Measurements from ENCODE around the gene BCAS3. TPM values are rescaled to one million over a fixed set of nuclear protein-coding genes. Genes with fewer than 3 reads are reported as not detected.

BCAS3 gene
- total RNA-seq, 2 experiments from 2014 or later = 5.1 to 6.9 TPM

GRCh38 chr17:60653569-60653968 is 24.1 kb upstream of the BCAS3 start:
- intact Hi-C loops (cut with micrococcal nuclease) = no loop called here
- ChIA-PET POLR2A (no interaction called here), CTCF (interaction anchor here (0.8 to 2.0 kb wide), 5 partner anchors 13 to 254 kb away, joined by 3 to 14 read pairs (median 3); no protein-coding TSS in a partner anchor)
- H3K27ac Mint-ChIP-seq = no peak overlapping the region
- H3K9me3 Mint-ChIP-seq = no peaks in the 10 kb centered on the region
- ATAC-seq (no peak), DNase-seq (no peak)
- H3K36me3 Mint-ChIP-seq (ENCODE audit: low read depth) = peaks cover 24% of the 10 kb centered on the region
- TF ChIP-seq, protein P1, sequence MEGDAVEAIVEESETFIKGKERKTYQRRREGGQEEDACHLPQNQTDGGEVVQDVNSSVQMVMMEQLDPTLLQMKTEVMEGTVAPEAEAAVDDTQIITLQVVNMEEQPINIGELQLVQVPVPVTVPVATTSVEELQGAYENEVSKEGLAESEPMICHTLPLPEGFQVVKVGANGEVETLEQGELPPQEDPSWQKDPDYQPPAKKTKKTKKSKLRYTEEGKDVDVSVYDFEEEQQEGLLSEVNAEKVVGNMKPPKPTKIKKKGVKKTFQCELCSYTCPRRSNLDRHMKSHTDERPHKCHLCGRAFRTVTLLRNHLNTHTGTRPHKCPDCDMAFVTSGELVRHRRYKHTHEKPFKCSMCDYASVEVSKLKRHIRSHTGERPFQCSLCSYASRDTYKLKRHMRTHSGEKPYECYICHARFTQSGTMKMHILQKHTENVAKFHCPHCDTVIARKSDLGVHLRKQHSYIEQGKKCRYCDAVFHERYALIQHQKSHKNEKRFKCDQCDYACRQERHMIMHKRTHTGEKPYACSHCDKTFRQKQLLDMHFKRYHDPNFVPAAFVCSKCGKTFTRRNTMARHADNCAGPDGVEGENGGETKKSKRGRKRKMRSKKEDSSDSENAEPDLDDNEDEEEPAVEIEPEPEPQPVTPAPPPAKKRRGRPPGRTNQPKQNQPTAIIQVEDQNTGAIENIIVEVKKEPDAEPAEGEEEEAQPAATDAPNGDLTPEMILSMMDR (IDR thresholded peaks at IDR 0.05) = no peak
- H3K4me3 Mint-ChIP-seq = no peak overlapping the region
- no peaks in the 10 kb centered on the region for H3K27me3 Mint-ChIP-seq
- H3K4me1 Mint-ChIP-seq (ENCODE audit: low read depth) = peaks cover 25% of the 10 kb centered on the region

DNA sequence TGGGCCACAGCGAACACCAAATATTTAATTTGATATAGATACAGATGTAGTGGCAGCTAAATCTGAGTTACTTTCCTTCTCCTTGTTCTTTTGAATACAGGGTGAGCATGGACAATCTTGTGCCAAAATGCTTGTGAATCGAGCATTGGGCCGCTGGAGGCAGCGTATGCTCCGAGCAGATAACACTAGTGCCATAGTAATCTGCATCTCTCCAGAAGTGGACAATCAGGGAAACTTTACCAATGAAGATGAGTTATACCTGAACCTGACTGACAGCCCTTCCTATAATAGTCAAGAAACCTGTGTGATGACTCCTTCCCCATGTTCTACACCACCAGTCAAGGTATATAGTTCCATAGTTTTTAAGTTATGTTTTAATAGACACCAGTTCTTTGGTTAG is 21.2 kb upstream of the BCAS3 start:
- Mint-ChIP-seq H3K27me3 (no peaks in the 10 kb centered on the region), H3K4me1 (ENCODE audit: low read depth) (peaks cover 22% of the 10 kb centered on the region), H3K27ac (no peak overlapping the region), H3K36me3 (ENCODE audit: low read depth) (peaks cover 6% of the 10 kb centered on the region), H3K9me3 (no peaks in the 10 kb centered on the region), H3K4me3 (no peak overlapping the region)
- intact Hi-C loops (cut with micrococcal nuclease) = no loop called here
- ATAC-seq (no peak), DNase-seq (no peak)
- POLR2A ChIA-PET = no interaction called here
- CTCF ChIA-PET = interaction anchor here (0.6 to 1.6 kb wide), 3 partner anchors 16 to 575 kb away, joined by 3 to 5 read pairs (median 4); no protein-coding TSS in a partner anchor
- TF ChIP-seq, protein P1 (IDR thresholded peaks at IDR 0.05) = no peak

DNA sequence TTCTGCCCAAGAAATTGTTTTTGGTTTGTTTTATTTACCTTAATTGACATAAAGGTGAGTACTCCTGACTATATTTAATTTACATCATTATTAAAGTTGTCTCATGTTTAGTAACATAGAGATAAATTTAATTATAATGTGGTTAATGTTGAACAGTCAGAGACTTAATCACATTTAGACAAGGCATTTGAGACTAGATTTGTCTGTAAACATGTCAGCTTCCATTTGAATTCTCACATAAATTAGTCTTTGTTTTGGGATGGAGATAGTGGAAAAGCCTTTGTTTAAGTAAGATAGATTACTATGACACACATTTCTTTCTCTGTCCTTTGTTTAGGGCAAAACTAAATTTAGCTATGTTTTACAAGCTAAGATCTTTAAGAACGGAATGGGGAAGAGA is 18.5 kb upstream of the BCAS3 start:
- Mint-ChIP-seq H3K36me3 (ENCODE audit: low read depth) (peaks cover 4% of the 10 kb centered on the region), H3K27me3 (no peaks in the 10 kb centered on the region), H3K9me3 (no peaks in the 10 kb centered on the region), H3K4me3 (no peak overlapping the region), H3K27ac (no peak overlapping the region), H3K4me1 (ENCODE audit: low read depth) (peaks cover 3% of the 10 kb centered on the region)
- CTCF ChIA-PET = interaction anchor here (0.6 to 0.7 kb wide), 2 partner anchors 21 to 26 kb away, joined by 3 to 4 read pairs; no protein-coding TSS in a partner anchor
- intact Hi-C loops (cut with micrococcal nuclease) = no loop called here
- DNase-seq (no peak), ATAC-seq (no peak)
- POLR2A ChIA-PET = no interaction called here
- TF ChIP-seq, protein P1 (IDR thresholded peaks at IDR 0.05) = no peak

DNA sequence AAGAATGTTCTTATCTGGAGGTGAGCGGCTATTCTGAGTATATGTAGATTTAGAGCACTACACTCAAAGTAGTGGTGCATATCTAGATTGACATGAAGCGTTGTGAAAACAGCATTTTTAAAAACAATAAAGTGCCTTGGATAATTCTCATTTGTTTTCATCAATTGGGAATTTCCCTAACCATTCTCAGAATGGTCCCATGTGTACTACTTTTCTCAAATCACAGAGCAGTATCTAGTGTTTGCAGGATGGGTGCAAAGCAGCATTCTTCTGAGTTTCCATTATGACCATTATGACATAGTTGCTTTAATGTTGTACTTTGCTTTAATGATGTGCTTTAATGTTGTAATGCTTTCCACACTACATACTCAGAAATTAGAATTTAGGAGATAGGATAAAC is 16.2 kb upstream of the BCAS3 start:
- DNase-seq = no peak
- no peaks in the 10 kb centered on the region for H3K9me3 Mint-ChIP-seq
- TF ChIP-seq, protein P1 (IDR thresholded peaks at IDR 0.05) = no peak
- peaks cover 8% of the 10 kb centered on the region for H3K36me3 Mint-ChIP-seq (ENCODE audit: low read depth)
- CTCF ChIA-PET = interaction anchor here (1.3 kb wide), 1 partner anchor 22 kb away, joined by 3 read pairs; no protein-coding TSS in a partner anchor
- intact Hi-C loops (cut with micrococcal nuclease) = no loop called here
- H3K27ac Mint-ChIP-seq = no peak overlapping the region
- POLR2A ChIA-PET = no interaction called here
- H3K4me1 Mint-ChIP-seq (ENCODE audit: low read depth) = no peaks in the 10 kb centered on the region
- no peak for ATAC-seq
- no peak overlapping the region for H3K4me3 Mint-ChIP-seq
- H3K27me3 Mint-ChIP-seq = no peaks in the 10 kb centered on the region

- no peak overlapping the region for H3K27ac Mint-ChIP-seq
- ATAC-seq = no peak
- no peak for DNase-seq
- POLR2A ChIA-PET = no interaction called here
- H3K4me3 Mint-ChIP-seq = no peak overlapping the region
- peaks cover 5% of the 10 kb centered on the region for H3K36me3 Mint-ChIP-seq (ENCODE audit: low read depth)
- H3K27me3 Mint-ChIP-seq = no peaks in the 10 kb centered on the region
- intact Hi-C loops (cut with micrococcal nuclease) = no loop called here
- no peaks in the 10 kb centered on the region for H3K4me1 Mint-ChIP-seq (ENCODE audit: low read depth)
- H3K9me3 Mint-ChIP-seq = no peaks in the 10 kb centered on the region
- TF ChIP-seq, protein P1 (IDR thresholded peaks at IDR 0.05) = no peak
- CTCF ChIA-PET = interaction anchor here (1.3 kb wide), 1 partner anchor 25 kb away, joined by 3 read pairs; no protein-coding TSS in a partner anchor
Measured at GRCh38 chr17:60664022-60664421, 13.6 kb upstream of the BCAS3 start.

Measured in activated CD8-positive, alpha-beta T cell treated with anti-CD3 and anti-CD28 coated beads for 36 hours (primary cell).